ENCODE results near the gene ENPEP. TPM values are rescaled to one million over a fixed set of nuclear protein-coding genes. Genes with fewer than 3 reads are reported as not detected.

ENPEP gene
- polyA plus RNA-seq, 1 experiment: 0.14 TPM

GRCh38 chr4:110449947-110450346 is 26.0 kb upstream of the ENPEP start:
- ChIA-PET CTCF (no interaction called here), POLR2A (no interaction called here)
- H3K4me3 ChIP-seq (ENCODE audit: low read depth, low read length): no peak overlapping the region
- H3K27ac ChIP-seq (ENCODE audit: low read depth, low read length): no peak overlapping the region
- H3K9me3 ChIP-seq (ENCODE audit: control insufficient read depth, insufficient read depth, low read length): no peaks in the 10 kb centered on the region
- no peaks in the 10 kb centered on the region for H3K27me3 ChIP-seq (ENCODE audit: control insufficient read depth, insufficient read depth, low read length)
- TF ChIP-seq, protein P1, sequence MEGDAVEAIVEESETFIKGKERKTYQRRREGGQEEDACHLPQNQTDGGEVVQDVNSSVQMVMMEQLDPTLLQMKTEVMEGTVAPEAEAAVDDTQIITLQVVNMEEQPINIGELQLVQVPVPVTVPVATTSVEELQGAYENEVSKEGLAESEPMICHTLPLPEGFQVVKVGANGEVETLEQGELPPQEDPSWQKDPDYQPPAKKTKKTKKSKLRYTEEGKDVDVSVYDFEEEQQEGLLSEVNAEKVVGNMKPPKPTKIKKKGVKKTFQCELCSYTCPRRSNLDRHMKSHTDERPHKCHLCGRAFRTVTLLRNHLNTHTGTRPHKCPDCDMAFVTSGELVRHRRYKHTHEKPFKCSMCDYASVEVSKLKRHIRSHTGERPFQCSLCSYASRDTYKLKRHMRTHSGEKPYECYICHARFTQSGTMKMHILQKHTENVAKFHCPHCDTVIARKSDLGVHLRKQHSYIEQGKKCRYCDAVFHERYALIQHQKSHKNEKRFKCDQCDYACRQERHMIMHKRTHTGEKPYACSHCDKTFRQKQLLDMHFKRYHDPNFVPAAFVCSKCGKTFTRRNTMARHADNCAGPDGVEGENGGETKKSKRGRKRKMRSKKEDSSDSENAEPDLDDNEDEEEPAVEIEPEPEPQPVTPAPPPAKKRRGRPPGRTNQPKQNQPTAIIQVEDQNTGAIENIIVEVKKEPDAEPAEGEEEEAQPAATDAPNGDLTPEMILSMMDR (IDR thresholded peaks at IDR 0.05; ENCODE audit: low read depth, low read length): no peak
- no peak for DNase-seq (ENCODE audit: low read depth, low spot score)

GRCh38 chr4:110452546-110452945 is 23.4 kb upstream of the ENPEP start:
- H3K27me3 ChIP-seq (ENCODE audit: control insufficient read depth, insufficient read depth, low read length): no peaks in the 10 kb centered on the region
- CTCF ChIA-PET: no interaction called here

DNA sequence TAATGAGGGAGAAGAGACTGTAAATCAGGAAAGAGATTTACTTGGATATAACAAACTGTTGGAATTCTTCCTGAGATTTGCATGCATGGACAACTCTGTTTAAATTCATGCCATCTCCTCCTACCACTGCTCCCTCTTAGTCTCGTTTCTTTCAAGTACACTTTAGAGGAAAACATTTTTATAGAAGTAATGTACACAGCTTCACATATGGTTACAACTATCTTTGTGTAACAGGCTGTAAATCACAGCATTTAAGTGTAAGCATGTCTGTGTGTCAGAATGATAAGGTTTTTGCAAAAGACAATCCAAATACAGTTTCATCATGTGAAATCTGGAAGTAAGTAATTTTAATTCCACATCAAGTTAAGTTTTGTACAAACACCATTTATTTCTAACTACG is 21.5 kb upstream of the ENPEP start:
- H3K4me3 ChIP-seq (ENCODE audit: low read depth, low read length): no peak overlapping the region
- H3K9me3 ChIP-seq (ENCODE audit: control insufficient read depth, insufficient read depth, low read length): no peaks in the 10 kb centered on the region
- POLR2A ChIA-PET: no interaction called here
- CTCF ChIA-PET: no interaction called here
- no peak for DNase-seq (ENCODE audit: low read depth, low spot score)
- TF ChIP-seq, protein P1 (IDR thresholded peaks at IDR 0.05; ENCODE audit: low read depth, low read length): no peak
- H3K27ac ChIP-seq (ENCODE audit: low read depth, low read length): no peak overlapping the region
- H3K27me3 ChIP-seq (ENCODE audit: control insufficient read depth, insufficient read depth, low read length): no peaks in the 10 kb centered on the region

More at GRCh38 chr4:110452546-110452945, 23.4 kb upstream of the ENPEP start:
- no peak for DNase-seq (ENCODE audit: low read depth, low spot score)
- Histone ChIP-seq H3K9me3 (ENCODE audit: control insufficient read depth, insufficient read depth, low read length) (no peaks in the 10 kb centered on the region), H3K27ac (ENCODE audit: low read depth, low read length) (no peak overlapping the region), H3K4me3 (ENCODE audit: low read depth, low read length) (no peak overlapping the region)
- TF ChIP-seq, protein P1 (IDR thresholded peaks at IDR 0.05; ENCODE audit: low read depth, low read length): no peak
- POLR2A ChIA-PET: no interaction called here

DNA sequence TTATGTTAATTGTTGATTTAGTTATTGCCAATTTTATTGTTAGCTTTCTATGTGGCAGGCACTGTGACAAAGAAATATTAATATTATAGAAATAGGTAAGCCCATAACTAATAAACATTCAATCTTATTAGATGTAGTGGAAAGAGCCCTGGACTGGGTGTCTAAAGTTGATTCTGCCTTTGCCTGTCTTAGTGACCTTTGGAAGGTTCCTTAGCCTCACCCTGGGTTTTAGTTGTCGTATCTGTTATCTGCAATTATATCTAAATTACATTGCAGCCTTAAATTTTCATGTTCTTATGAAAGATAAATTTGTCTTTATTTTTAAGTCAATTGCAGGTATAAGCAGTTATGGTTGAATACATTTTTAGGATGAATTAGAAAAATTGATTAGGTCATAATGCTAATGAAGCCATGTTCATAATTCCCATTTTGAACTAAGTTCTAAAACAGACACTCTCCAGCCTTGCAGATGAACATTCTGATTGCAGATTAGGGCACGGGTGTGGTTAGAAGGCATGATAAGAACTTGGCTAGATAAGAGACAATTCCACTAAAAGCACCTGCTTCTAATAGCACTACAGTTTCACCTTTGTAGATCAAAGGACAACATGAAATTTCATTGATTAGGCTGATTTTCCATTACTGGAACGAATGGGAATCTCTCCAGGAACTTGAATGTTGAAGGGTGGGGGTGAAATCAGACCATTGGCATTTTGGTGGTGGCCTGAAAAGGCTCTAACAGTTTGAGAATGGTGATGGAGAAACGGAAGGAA is 17.3 kb upstream of the ENPEP start:
- TF ChIP-seq, protein P1 (IDR thresholded peaks at IDR 0.05; ENCODE audit: low read depth, low read length): no peak
- no peak overlapping the region for H3K4me3 ChIP-seq (ENCODE audit: low read depth, low read length)
- CTCF ChIA-PET: no interaction called here
- no peaks in the 10 kb centered on the region for H3K9me3 ChIP-seq (ENCODE audit: control insufficient read depth, insufficient read depth, low read length)
- no peaks in the 10 kb centered on the region for H3K27me3 ChIP-seq (ENCODE audit: control insufficient read depth, insufficient read depth, low read length)
- H3K27ac ChIP-seq (ENCODE audit: low read depth, low read length): no peak overlapping the region
- POLR2A ChIA-PET: no interaction called here
- no peak for DNase-seq (ENCODE audit: low read depth, low spot score)

DNA sequence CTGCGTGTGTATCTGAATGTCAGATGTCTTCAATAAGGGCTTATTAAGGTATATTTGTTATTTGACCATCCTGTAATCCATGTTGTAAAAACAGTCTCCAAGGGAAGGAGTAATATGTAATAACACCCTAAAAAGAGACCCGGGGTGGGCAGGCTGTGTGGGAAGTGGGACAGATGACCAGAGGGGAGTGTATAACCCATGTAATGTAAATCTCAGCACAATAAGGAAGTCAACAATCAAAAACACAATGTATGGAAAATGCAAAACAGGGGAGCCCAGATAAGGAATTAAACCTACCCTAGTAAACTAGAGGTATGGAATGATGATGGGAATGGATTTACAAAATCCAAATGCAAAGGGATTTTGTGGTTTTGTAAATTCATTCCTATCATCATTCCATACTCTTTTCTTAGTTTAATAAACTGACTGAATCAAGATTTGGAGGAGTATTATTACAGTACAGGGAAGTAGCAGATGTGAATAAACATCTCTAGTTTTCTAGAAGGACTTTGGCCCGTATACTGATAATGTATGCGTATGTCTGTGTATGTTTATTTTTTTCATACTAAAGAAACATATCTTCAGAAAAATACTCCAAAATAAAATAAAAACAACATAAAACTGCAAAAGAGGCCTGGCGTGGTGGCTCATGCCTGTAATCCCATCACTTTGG is 15.7 kb upstream of the ENPEP start:
- CTCF ChIA-PET: no interaction called here
- TF ChIP-seq, protein P1 (IDR thresholded peaks at IDR 0.05; ENCODE audit: low read depth, low read length): no peak
- Histone ChIP-seq H3K27me3 (ENCODE audit: control insufficient read depth, insufficient read depth, low read length) (no peaks in the 10 kb centered on the region), H3K27ac (ENCODE audit: low read depth, low read length) (no peak overlapping the region), H3K9me3 (ENCODE audit: control insufficient read depth, insufficient read depth, low read length) (no peaks in the 10 kb centered on the region), H3K4me3 (ENCODE audit: low read depth, low read length) (no peak overlapping the region)
- POLR2A ChIA-PET: no interaction called here
- DNase-seq (ENCODE audit: low read depth, low spot score): no peak

Data from AG04450 (cell line).